Measurements from ENCODE around the gene VWA8. TPM values are rescaled to one million over a fixed set of nuclear protein-coding genes. Genes with fewer than 3 reads are reported as not detected.
"Not testable (repeated sequence)": the region's sequence is repeated elsewhere in the genome, so short reads cannot be mapped to it uniquely, and the experiment has no call there.

Gene VWA8
- total RNA-seq, 4 donors from 2014 or later: 27.7 to 47.7 (median 39.5) TPM

GRCh38 chr13:41955605-41956004 is 5.3 kb downstream of the VWA8 start:
- H3K4me1 ChIP-seq: peaks cover 0 to 5% (median 0%) of the 10 kb centered on the region in 4 donors
- no peak overlapping the region for H3K4me3 ChIP-seq
- no peaks in the 10 kb centered on the region for H3K36me3 ChIP-seq
- no peaks in the 10 kb centered on the region for H3K9me3 ChIP-seq
- H3K27ac ChIP-seq: no peak overlapping the region
- H3K27me3 ChIP-seq: no peaks in the 10 kb centered on the region
- no peak for DNase-seq
- TF ChIP-seq CTCF (IDR thresholded peaks at IDR 0.05) (no peak), POLR2A (IDR thresholded peaks at IDR 0.05) (no peak)

GRCh38 chr13:41954226-41954625 is 6.7 kb downstream of the VWA8 start:
- H3K4me3 ChIP-seq: no peak overlapping the region
- no peaks in the 10 kb centered on the region for H3K4me1 ChIP-seq
- H3K27me3 ChIP-seq: no peaks in the 10 kb centered on the region
- TF ChIP-seq CTCF (IDR thresholded peaks at IDR 0.05): no peak
- TF ChIP-seq POLR2A (IDR thresholded peaks at IDR 0.05): no peak
- H3K9me3 ChIP-seq: no peaks in the 10 kb centered on the region
- DNase-seq: no peak
- H3K27ac ChIP-seq: no peak overlapping the region
- no peaks in the 10 kb centered on the region for H3K36me3 ChIP-seq

GRCh38 chr13:41952749-41953148 is 8.2 kb downstream of the VWA8 start:
- Histone ChIP-seq H3K9me3 (no peaks in the 10 kb centered on the region), H3K36me3 (no peaks in the 10 kb centered on the region), H3K27me3 (no peaks in the 10 kb centered on the region), H3K27ac (no peak overlapping the region), H3K4me3 (no peak overlapping the region), H3K4me1 (no peaks in the 10 kb centered on the region)
- no peak for DNase-seq
- no peak for TF ChIP-seq POLR2A (IDR thresholded peaks at IDR 0.05)
- no peak for TF ChIP-seq CTCF (IDR thresholded peaks at IDR 0.05)

GRCh38 chr13:41949104-41949503 is 11.8 kb downstream of the VWA8 start:
- DNase-seq, H3K4me3 ChIP-seq, H3K27me3 ChIP-seq, H3K36me3 ChIP-seq, H3K27ac ChIP-seq, H3K4me1 ChIP-seq, H3K9me3 ChIP-seq: not testable (repeated sequence)

GRCh38 chr13:41945926-41946325 is 15.0 kb downstream of the VWA8 start:
- DNase-seq: no peak
- TF ChIP-seq POLR2A (IDR thresholded peaks at IDR 0.05) (no peak), CTCF (IDR thresholded peaks at IDR 0.05) (no peak)
- no peak overlapping the region for H3K27ac ChIP-seq
- no peaks in the 10 kb centered on the region for H3K9me3 ChIP-seq
- H3K4me3 ChIP-seq: no peak overlapping the region
- H3K4me1 ChIP-seq: no peaks in the 10 kb centered on the region
- no peaks in the 10 kb centered on the region for H3K27me3 ChIP-seq
- no peaks in the 10 kb centered on the region for H3K36me3 ChIP-seq

- TF ChIP-seq POLR2A (IDR thresholded peaks at IDR 0.05) (no peak), CTCF (IDR thresholded peaks at IDR 0.05) (no peak)
- H3K36me3 ChIP-seq: no peaks in the 10 kb centered on the region
- no peaks in the 10 kb centered on the region for H3K9me3 ChIP-seq
- DNase-seq: no peak
- no peak overlapping the region for H3K27ac ChIP-seq
- no peak overlapping the region for H3K4me3 ChIP-seq
- no peaks in the 10 kb centered on the region for H3K4me1 ChIP-seq
- H3K27me3 ChIP-seq: no peaks in the 10 kb centered on the region
Measured at GRCh38 chr13:41944635-41945397, 16.1 kb downstream of the VWA8 start.
